AG04450 (cell line): ENCODE measurements around the gene EYA4. TPM values are rescaled to one million over a fixed set of nuclear protein-coding genes. Genes with fewer than 3 reads are reported as not detected.

Experiments used
- CTCF ChIA-PET: fragments of 300-600, 350-600 bp; formaldehyde crosslinking; extraction: SDS; loops from one replicate; lab custom pipeline; 2022; ENCODE audit warnings: antibody characterized with exemption, inconsistent platforms; lab: Charles Lee
- POLR2A ChIA-PET: fragments of 350-600 bp; formaldehyde crosslinking; extraction: SDS; loops from one replicate; lab custom pipeline; 2021; ENCODE audit warnings: antibody characterized with exemption, inconsistent platforms; lab: Yijun Ruan, JAX
- DNase-seq: peaks from one replicate; pipeline ENCODE4 v3.0.0-alpha.2; 2011; ENCODE audit warnings: low read depth, low spot score
- H3K27ac ChIP-seq: one replicate; pipeline ENCODE4 v1.5.1; 2012; ENCODE audit warnings: low read depth, low read length, control low read depth
- H3K27me3 ChIP-seq: one replicate; pipeline ENCODE4 v1.6.0; 2012; ENCODE audit warnings: low read length; ENCODE audit not compliant: control insufficient read depth, insufficient read depth
- H3K4me3 ChIP-seq: 2 replicates; pipeline ENCODE4 v1.5.1; 2011; ENCODE audit warnings: mild to moderate bottlenecking, low read depth, low read length, control low read depth
- H3K9me3 ChIP-seq: 2 replicates; pipeline ENCODE4 v1.5.1; 2012; ENCODE audit warnings: low read length; ENCODE audit not compliant: control insufficient read depth, insufficient read depth
- CTCF ChIP-seq: IDR thresholded peaks from 2 replicates; pipeline ENCODE4 v1.5.1; 2011; ENCODE audit warnings: low read depth, low read length, control low read depth, inconsistent platforms
- polyA plus RNA-seq: library from polyadenylated mRNA; depleted of rRNA; stranded (reverse); fragments of >200 nt; gene quantifications from 2 replicates; pipeline ENCODE4 v1.2.3, GENCODE V29; 2011

EYA4 gene
- polyA plus RNA-seq, 1 experiment = 37.8 TPM

GRCh38 chr6:133380723-133381122 is 139.6 kb downstream of the EYA4 start:
- Histone ChIP-seq H3K9me3 (no peaks in the 10 kb centered on the region), H3K27me3 (no peaks in the 10 kb centered on the region), H3K27ac (no peak overlapping the region), H3K4me3 (no peak overlapping the region)
- no peak for DNase-seq
- ChIA-PET POLR2A (no interaction called here), CTCF (no interaction called here)
- TF ChIP-seq CTCF = no peak

GRCh38 chr6:133388731-133389130 is 147.6 kb downstream of the EYA4 start:
- CTCF ChIA-PET = interaction anchor here (0.8 kb wide), 1 partner anchor 40 kb away, joined by 3 read pairs; no protein-coding TSS in a partner anchor
- Histone ChIP-seq H3K9me3 (no peaks in the 10 kb centered on the region), H3K27ac (no peak overlapping the region), H3K4me3 (no peak overlapping the region), H3K27me3 (no peaks in the 10 kb centered on the region)
- POLR2A ChIA-PET = no interaction called here
- TF ChIP-seq CTCF = no peak
- no peak for DNase-seq

GRCh38 chr6:133390168-133390567 is 149.0 kb downstream of the EYA4 start:
- TF ChIP-seq CTCF = no peak
- Histone ChIP-seq H3K9me3 (no peaks in the 10 kb centered on the region), H3K27ac (no peak overlapping the region), H3K27me3 (no peaks in the 10 kb centered on the region), H3K4me3 (no peak overlapping the region)
- ChIA-PET CTCF (no interaction called here), POLR2A (no interaction called here)
- DNase-seq = no peak

GRCh38 chr6:133392015-133392414 is 150.9 kb downstream of the EYA4 start:
- Histone ChIP-seq H3K4me3 (no peak overlapping the region), H3K9me3 (no peaks in the 10 kb centered on the region), H3K27ac (no peak overlapping the region), H3K27me3 (no peaks in the 10 kb centered on the region)
- no peak for DNase-seq
- POLR2A ChIA-PET = no interaction called here
- CTCF ChIA-PET = interaction anchor here (1.6 kb wide), 1 partner anchor 561 kb away, joined by 4 read pairs; no protein-coding TSS in a partner anchor
- TF ChIP-seq CTCF = no peak

- H3K27me3 ChIP-seq = no peaks in the 10 kb centered on the region
- no peak for TF ChIP-seq CTCF
- ChIA-PET POLR2A (no interaction called here), CTCF (interaction anchor here (1.6 kb wide), 1 partner anchor 562 kb away, joined by 4 read pairs; no protein-coding TSS in a partner anchor)
- no peak overlapping the region for H3K4me3 ChIP-seq
- DNase-seq = no peak
- no peak overlapping the region for H3K27ac ChIP-seq
- no peaks in the 10 kb centered on the region for H3K9me3 ChIP-seq
Measured at GRCh38 chr6:133392641-133393040, 151.5 kb downstream of the EYA4 start.
